ENCODE measurements around the gene NOL4L. TPM values are rescaled to one million over a fixed set of nuclear protein-coding genes. Genes with fewer than 3 reads are reported as not detected.

Gene NOL4L
- polyA plus RNA-seq, 4 donors: 16.0 to 97.3 (median 24.0) TPM

DNA sequence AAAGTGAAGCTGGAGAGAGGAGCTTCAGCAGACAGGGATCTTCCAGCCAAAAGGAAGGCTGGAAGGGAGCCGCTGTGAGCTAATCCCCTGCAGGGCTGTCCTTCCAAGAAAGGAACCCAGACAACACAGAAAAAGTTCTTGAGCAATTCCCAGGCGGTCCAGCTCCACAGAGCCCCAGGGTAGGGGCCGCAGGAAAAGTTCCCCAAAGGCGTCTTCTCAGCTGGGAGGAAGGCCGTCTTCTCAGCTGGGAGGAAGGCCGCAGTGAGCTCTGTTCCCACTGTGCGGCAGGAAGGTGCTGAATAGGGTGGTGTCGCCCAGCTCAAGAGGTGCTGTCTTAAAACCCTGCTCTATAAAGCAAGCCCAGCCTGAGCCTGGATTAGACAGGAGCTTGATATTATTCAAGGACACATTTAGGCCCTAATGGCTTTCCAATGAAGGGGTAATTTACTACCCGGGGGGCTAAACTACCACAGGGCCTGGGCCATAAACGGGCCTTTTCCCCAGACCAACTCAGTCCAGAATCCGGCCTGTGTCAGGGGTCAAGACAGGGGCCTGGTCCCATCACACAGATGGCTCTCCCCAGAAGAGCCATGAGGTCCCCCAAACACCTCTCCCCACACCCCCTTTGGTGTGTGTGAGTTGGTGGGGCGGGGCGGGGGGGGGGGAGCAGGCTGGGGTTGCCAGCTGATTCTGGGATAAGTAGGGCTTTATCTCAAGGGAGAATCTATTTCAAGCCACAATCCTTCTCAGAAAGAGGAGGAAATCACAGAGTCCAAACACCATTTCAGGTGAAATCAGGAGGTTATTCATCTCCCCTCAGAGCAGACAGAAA lies 103.6 kb downstream of the NOL4L start:
- H3K27me3 ChIP-seq (ENCODE audit: control insufficient read depth in 3 of 3, insufficient read depth in 3 of 3, low read length in 3 of 3): no peaks in the 10 kb centered on the region
- peak overlapping the region in 2 of 3 donors; percentile 77 to 90 for H3K4me3 ChIP-seq (ENCODE audit: low read depth in 1 of 3, low read length in 3 of 3)
- H3K9me3 ChIP-seq (ENCODE audit: control insufficient read depth in 2 of 2, insufficient read depth in 1 of 2, low read depth in 1 of 2, low read length in 1 of 2): no peaks in the 10 kb centered on the region
- WGBS, 3 donors: 14 to 35% (median 34%) methylated on average over 12 to 13 of the region's 13 CpGs
- peak overlapping the region; percentile 81 to 87 (median 83) for H3K27ac ChIP-seq (ENCODE audit: low read depth in 1 of 3, low read length in 2 of 3)
- H3K4me1 ChIP-seq (ENCODE audit: control insufficient read depth in 3 of 3, insufficient read depth in 2 of 3, low read depth in 1 of 3, low read length in 2 of 3): peaks cover 16 to 66% (median 31%) of the 10 kb centered on the region in 3 donors
- DNase-seq: peak; percentile 44 to 46
- FAIRE-seq: no peak
- peaks cover 0 to 48% (median 0%) of the 10 kb centered on the region in 3 donors for H3K36me3 ChIP-seq (ENCODE audit: control insufficient read depth in 3 of 3, insufficient read depth in 2 of 3, low read depth in 1 of 3, low read length in 3 of 3)

DNA sequence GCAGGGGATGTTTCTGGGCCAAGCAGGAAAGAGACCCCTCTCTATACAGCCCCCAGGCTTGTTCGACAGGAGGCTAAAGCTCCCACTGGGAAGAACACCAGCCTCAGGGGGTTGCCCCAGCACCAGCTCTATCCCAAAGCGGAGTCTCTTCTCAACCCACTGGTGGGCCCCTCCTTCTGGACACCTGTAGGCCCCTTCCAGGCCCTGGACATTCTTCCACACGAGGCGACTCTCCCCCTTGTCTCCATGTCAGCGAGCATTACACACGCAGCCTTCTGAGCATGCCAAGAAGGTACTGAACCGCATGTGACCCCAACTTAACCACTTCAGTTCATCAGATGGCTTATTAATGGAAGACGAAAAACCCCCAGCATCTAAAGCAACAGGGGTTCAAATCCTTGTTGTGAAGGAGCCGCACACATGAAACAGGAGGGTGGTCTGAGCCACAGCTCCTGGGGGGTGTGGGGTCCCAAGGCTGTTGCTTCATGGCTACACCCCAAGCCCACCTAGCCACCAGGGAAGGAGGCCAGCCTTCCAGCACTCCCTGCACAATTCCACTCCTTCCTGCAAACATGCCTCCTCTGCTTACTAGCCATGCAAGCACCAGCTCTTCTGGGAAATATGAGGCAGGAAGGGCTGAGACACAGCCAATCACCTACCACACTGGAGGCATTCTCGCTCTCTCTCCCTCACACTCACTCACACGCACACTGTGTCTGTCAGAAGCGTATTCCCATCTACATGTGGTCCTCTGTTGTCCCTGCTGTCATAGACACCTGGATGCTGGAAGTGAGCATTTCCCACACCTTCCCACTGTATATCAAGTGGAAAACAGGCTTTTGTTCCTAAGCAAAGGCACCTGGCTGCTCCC lies 104.5 kb downstream of the NOL4L start:
- H3K4me1 ChIP-seq (ENCODE audit: control insufficient read depth in 3 of 3, insufficient read depth in 2 of 3, low read depth in 1 of 3, low read length in 2 of 3): peaks cover 13 to 67% (median 33%) of the 10 kb centered on the region in 3 donors
- 42 to 63% (median 52%) methylated on average over 12 of the region's 12 CpGs for WGBS, 3 donors
- H3K27ac ChIP-seq (ENCODE audit: low read depth in 1 of 3, low read length in 2 of 3): peak overlapping the region; percentile 72 to 87 (median 83)
- no peaks in the 10 kb centered on the region for H3K9me3 ChIP-seq (ENCODE audit: control insufficient read depth in 2 of 2, insufficient read depth in 1 of 2, low read depth in 1 of 2, low read length in 1 of 2)
- DNase-seq: peak in 1 of 2 donors; percentile 41
- FAIRE-seq: no peak
- peaks cover 0 to 53% (median 0%) of the 10 kb centered on the region in 3 donors for H3K36me3 ChIP-seq (ENCODE audit: control insufficient read depth in 3 of 3, insufficient read depth in 2 of 3, low read depth in 1 of 3, low read length in 3 of 3)
- H3K4me3 ChIP-seq (ENCODE audit: low read depth in 1 of 3, low read length in 3 of 3): peak overlapping the region in 2 of 3 donors; percentile 77 to 90
- no peaks in the 10 kb centered on the region for H3K27me3 ChIP-seq (ENCODE audit: control insufficient read depth in 3 of 3, insufficient read depth in 3 of 3, low read length in 3 of 3)

DNA sequence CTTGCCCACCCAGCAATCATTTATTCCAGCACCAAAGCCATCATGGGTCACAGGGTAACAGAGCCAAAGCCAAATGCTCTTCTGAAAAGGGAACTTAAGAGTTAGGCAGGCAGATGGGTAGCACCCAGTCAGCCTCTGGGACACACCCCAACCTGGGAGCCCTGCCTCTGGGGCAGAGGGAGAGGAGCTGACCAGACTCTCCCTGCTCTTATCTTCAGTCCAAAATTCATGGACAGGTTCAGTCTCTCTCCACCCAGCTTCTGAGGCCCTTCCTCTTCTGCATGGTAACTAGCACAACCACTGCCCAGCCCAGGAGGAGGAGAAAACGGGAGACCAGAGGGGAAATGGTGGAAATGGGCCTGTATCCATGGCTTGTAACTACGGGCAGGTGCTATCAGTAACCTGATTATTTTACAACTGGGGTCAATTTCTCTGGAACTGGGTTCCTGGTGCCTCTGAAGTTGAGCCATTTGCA lies 105.4 kb downstream of the NOL4L start:
- no peaks in the 10 kb centered on the region for H3K27me3 ChIP-seq (ENCODE audit: control insufficient read depth in 3 of 3, insufficient read depth in 3 of 3, low read length in 3 of 3)
- WGBS, 3 donors: 9 to 40% (median 29%) methylated on average over 2 of the region's 2 CpGs
- H3K36me3 ChIP-seq (ENCODE audit: control insufficient read depth in 3 of 3, insufficient read depth in 2 of 3, low read depth in 1 of 3, low read length in 3 of 3): peaks cover 0 to 57% (median 0%) of the 10 kb centered on the region in 3 donors
- H3K4me3 ChIP-seq (ENCODE audit: low read depth in 1 of 3, low read length in 3 of 3): peak overlapping the region in 1 of 3 donors; percentile 77
- peaks cover 13 to 70% (median 33%) of the 10 kb centered on the region in 3 donors for H3K4me1 ChIP-seq (ENCODE audit: control insufficient read depth in 3 of 3, insufficient read depth in 2 of 3, low read depth in 1 of 3, low read length in 2 of 3)
- no peak for FAIRE-seq
- peak overlapping the region; percentile 72 to 87 (median 83) for H3K27ac ChIP-seq (ENCODE audit: low read depth in 1 of 3, low read length in 2 of 3)
- H3K9me3 ChIP-seq (ENCODE audit: control insufficient read depth in 2 of 2, insufficient read depth in 1 of 2, low read depth in 1 of 2, low read length in 1 of 2): no peaks in the 10 kb centered on the region
- peak; percentile 86 to 91 for DNase-seq

DNA sequence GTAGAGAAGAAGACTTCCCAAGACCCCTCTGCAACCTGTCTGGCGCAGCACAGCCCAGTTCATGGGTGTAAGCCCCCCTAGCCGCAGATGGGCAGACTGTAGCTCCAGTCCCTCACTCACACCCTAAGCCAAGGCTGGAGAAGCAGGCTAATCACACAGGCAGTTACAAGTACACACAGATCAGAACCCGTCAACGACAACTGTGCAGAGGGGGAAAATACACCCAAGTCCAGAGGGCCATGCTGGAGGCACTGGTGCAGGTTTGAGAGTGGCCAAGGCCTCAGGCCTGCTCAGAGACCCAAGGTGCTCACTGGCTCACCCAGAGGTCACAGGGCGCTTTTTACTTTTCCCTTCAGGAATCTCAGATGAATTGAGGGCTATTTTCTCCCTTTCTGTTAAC lies 106.1 kb downstream of the NOL4L start:
- Histone ChIP-seq H3K36me3 (ENCODE audit: control insufficient read depth in 3 of 3, insufficient read depth in 2 of 3, low read depth in 1 of 3, low read length in 3 of 3) (peaks cover 0 to 64% (median 0%) of the 10 kb centered on the region in 3 donors), H3K4me3 (ENCODE audit: low read depth in 1 of 3, low read length in 3 of 3) (no peak overlapping the region), H3K9me3 (ENCODE audit: control insufficient read depth in 2 of 2, insufficient read depth in 1 of 2, low read depth in 1 of 2, low read length in 1 of 2) (no peaks in the 10 kb centered on the region), H3K27ac (ENCODE audit: low read depth in 1 of 3, low read length in 2 of 3) (peak overlapping the region; percentile 57 to 87 (median 72)), H3K27me3 (ENCODE audit: control insufficient read depth in 3 of 3, insufficient read depth in 3 of 3, low read length in 3 of 3) (no peaks in the 10 kb centered on the region), H3K4me1 (ENCODE audit: control insufficient read depth in 3 of 3, insufficient read depth in 2 of 3, low read depth in 1 of 3, low read length in 2 of 3) (peaks cover 13 to 75% (median 33%) of the 10 kb centered on the region in 3 donors)
- DNase-seq (peak; percentile 32 to 35), FAIRE-seq (no peak)
- WGBS, 3 donors: 57 to 79% (median 61%) methylated on average over 5 of the region's 5 CpGs

DNA sequence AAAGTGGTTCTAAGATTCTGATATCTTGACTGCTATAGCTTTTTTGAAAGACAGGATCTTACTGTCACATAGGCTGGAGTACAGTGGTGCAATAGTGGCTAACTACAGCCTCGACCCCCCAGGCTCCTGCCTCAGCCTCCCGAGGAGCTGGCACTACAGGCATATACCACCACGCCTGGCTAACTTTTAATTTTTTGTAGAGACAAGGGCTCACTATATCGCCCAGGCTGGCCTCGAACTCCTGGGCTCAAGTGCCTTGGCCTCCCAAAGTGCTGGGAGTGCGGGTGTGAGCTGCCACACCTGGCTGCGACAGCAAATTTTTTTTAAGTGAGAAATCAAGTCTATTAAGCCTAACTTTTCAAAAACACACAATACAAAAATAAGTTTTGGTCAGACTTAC lies 106.6 kb downstream of the NOL4L start:
- DNase-seq (no peak), FAIRE-seq (no peak)
- Histone ChIP-seq H3K9me3 (ENCODE audit: control insufficient read depth in 2 of 2, insufficient read depth in 1 of 2, low read depth in 1 of 2, low read length in 1 of 2) (no peaks in the 10 kb centered on the region), H3K36me3 (ENCODE audit: control insufficient read depth in 3 of 3, insufficient read depth in 2 of 3, low read depth in 1 of 3, low read length in 3 of 3) (peaks cover 0 to 68% (median 0%) of the 10 kb centered on the region in 3 donors), H3K27ac (ENCODE audit: low read depth in 1 of 3, low read length in 2 of 3) (peak overlapping the region; percentile 57 to 87 (median 72)), H3K4me3 (ENCODE audit: low read depth in 1 of 3, low read length in 3 of 3) (no peak overlapping the region), H3K27me3 (ENCODE audit: control insufficient read depth in 3 of 3, insufficient read depth in 3 of 3, low read length in 3 of 3) (no peaks in the 10 kb centered on the region), H3K4me1 (ENCODE audit: control insufficient read depth in 3 of 3, insufficient read depth in 2 of 3, low read depth in 1 of 3, low read length in 2 of 3) (peaks cover 13 to 79% (median 33%) of the 10 kb centered on the region in 3 donors)
- 54 to 75% (median 58%) methylated on average over 7 of the region's 7 CpGs for WGBS, 3 donors

DNA sequence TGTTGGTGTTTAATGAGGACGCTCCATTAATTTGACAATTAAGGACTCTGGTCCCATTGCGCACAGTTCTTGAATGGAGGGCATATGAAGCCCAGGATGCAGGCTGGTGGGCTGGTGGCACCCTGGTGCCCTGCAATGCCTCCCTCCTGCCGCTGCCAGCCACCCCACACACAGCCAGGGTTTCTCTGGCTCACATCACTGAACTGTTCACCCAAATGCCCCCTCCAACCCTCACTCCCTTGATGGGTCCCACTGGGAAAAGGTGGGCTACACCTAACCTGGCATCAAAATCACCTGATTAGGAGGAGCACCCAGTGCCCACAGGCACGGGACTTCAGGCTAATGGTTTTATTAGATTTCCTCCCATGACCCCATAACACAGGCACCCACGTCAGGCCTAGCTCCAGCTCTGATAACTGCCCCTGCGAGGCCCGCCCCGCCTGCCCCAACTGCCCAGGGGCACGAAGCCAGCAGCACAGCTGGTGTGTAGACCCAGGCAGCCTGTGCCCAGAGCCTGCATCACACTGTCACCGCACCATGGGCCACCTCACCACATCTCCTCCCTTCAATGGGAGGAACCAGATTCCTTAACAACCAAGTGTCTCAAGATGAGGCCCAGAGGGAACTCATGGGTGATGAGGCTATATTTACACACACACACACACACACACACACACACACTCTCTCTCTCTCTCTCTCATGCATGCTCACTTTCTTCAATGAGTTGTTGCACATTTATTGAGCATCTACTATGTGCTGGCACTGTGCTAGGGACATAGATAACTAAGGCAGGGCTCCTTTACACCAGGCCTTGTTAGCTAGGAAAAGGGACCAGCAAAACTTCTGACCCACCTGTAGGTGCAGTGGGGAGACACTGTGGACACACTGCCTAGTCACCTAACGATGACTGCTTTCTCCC lies 107.3 kb downstream of the NOL4L start:
- DNase-seq (peak; percentile 55 to 58), FAIRE-seq (no peak)
- Histone ChIP-seq H3K4me3 (ENCODE audit: low read depth in 1 of 3, low read length in 3 of 3) (no peak overlapping the region), H3K27ac (ENCODE audit: low read depth in 1 of 3, low read length in 2 of 3) (peak overlapping the region; percentile 87 to 95 (median 88)), H3K9me3 (ENCODE audit: control insufficient read depth in 2 of 2, insufficient read depth in 1 of 2, low read depth in 1 of 2, low read length in 1 of 2) (no peaks in the 10 kb centered on the region), H3K36me3 (ENCODE audit: control insufficient read depth in 3 of 3, insufficient read depth in 2 of 3, low read depth in 1 of 3, low read length in 3 of 3) (peaks cover 0 to 75% (median 0%) of the 10 kb centered on the region in 3 donors), H3K4me1 (ENCODE audit: control insufficient read depth in 3 of 3, insufficient read depth in 2 of 3, low read depth in 1 of 3, low read length in 2 of 3) (peaks cover 13 to 86% (median 33%) of the 10 kb centered on the region in 3 donors), H3K27me3 (ENCODE audit: control insufficient read depth in 3 of 3, insufficient read depth in 3 of 3, low read length in 3 of 3) (no peaks in the 10 kb centered on the region)
- 41 to 66% (median 41%) methylated on average over 11 of the region's 11 CpGs for WGBS, 3 donors

DNA sequence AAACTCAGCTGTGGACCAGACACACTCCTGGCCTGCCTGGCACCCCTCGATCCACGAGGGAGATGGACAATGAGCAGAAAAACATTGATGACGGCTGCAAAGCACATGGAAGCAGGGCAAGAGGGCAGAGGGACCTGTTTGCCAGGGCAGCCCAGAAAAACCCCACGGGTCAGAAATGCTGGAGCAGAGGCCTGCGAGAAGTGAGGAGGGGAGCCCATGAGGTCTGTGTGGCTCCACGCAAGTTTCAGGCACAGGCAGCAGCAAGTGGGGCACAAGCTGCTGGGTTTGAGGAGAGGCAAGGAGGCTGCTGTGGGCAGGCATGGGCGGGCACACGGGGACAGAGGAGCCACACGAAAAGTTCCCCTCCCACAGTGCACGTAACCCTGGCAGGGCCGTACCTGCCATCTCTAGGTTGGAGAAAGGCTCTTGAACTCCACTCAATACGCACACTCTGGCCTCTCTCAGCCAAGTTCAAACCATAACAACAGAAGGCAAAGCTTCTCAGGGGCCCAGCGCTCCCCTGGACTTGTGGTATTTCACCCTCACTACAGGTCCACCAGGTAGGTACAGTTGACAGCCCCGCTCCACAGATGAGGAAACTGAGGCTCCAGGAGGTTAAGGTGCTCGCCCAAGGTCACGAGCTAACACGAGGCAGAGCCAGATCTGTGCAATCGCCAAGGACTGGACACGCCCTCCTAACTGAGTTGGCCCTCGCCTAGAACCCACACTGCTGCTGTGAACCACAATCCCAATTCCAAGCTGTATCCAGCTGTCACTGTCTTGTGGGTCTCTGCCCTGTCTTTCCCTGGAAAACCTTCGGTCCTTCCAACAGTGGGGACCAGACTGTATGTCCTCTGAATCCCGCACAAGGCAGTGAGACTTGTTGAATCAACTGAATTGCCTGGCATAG lies 108.2 kb downstream of the NOL4L start:
- Histone ChIP-seq H3K9me3 (ENCODE audit: control insufficient read depth in 2 of 2, insufficient read depth in 1 of 2, low read depth in 1 of 2, low read length in 1 of 2) (no peaks in the 10 kb centered on the region), H3K27ac (ENCODE audit: low read depth in 1 of 3, low read length in 2 of 3) (peak overlapping the region; percentile 87 to 95 (median 88)), H3K27me3 (ENCODE audit: control insufficient read depth in 3 of 3, insufficient read depth in 3 of 3, low read length in 3 of 3) (no peaks in the 10 kb centered on the region), H3K36me3 (ENCODE audit: control insufficient read depth in 3 of 3, insufficient read depth in 2 of 3, low read depth in 1 of 3, low read length in 3 of 3) (peaks cover 0 to 83% (median 0%) of the 10 kb centered on the region in 3 donors), H3K4me3 (ENCODE audit: low read depth in 1 of 3, low read length in 3 of 3) (peak overlapping the region in 1 of 3 donors; percentile 41), H3K4me1 (ENCODE audit: control insufficient read depth in 3 of 3, insufficient read depth in 2 of 3, low read depth in 1 of 3, low read length in 2 of 3) (peaks cover 13 to 95% (median 31%) of the 10 kb centered on the region in 3 donors)
- DNase-seq (no peak), FAIRE-seq (no peak)
- WGBS, 3 donors: 43 to 59% (median 43%) methylated on average over 22 of the region's 22 CpGs
